Stimulated activated CD4-positive, alpha-beta T cell treated with anti-CD3 and anti-CD28 coated beads, Interleukin-4, amount 100 ng/mL, for 24 hours (primary cell): ENCODE data around the gene SEC24C.
"Not testable (repeated sequence)": the region's sequence is repeated elsewhere in the genome, so short reads cannot be mapped to it uniquely, and the experiment has no call there.

Experiments used
- DNase-seq: peaks from one replicate; pipeline ENCODE4 v3.0.0-alpha.2; 2020

The SEC24C gene

GRCh38 chr10:73773152-73773879 is 29.1 kb downstream of the SEC24C start:
- peak; percentile 29 for DNase-seq

GRCh38 chr10:73774637-73775036 is 30.5 kb downstream of the SEC24C start:
- DNase-seq: no peak

GRCh38 chr10:73779018-73779417 is 34.8 kb downstream of the SEC24C start:
- no peak for DNase-seq

- no peak for DNase-seq
Measured at GRCh38 chr10:73779539-73780197, 35.5 kb downstream of the SEC24C start.

- no peak for DNase-seq
Measured at GRCh38 chr10:73780301-73780700, 36.1 kb downstream of the SEC24C start.

GRCh38 chr10:73780966-73781365 is 36.8 kb downstream of the SEC24C start:
- DNase-seq: no peak

GRCh38 chr10:73781548-73781878 is 37.3 kb downstream of the SEC24C start:
- DNase-seq: no peak

- DNase-seq: peak; percentile 95
Measured at GRCh38 chr10:73781879-73782748, 37.9 kb downstream of the SEC24C start, which contains the start of gene CHCHD1. TSS of gene CHCHD1 (plus strand) at chr10:73782048. CDS start at chr10:73782076, 28 bp downstream.

GRCh38 chr10:73782749-73783085 is 38.5 kb downstream of the SEC24C start:
- DNase-seq: no peak

- DNase-seq: peak; percentile 86
Measured at GRCh38 chr10:73785211-73785720, 41.1 kb downstream of the SEC24C start, which contains the start of gene ZSWIM8. TSS of gene ZSWIM8 (plus strand) at chr10:73785606. CDS start at chr10:73785879, 273 bp downstream.

- peak; percentile 45 for DNase-seq
Measured at GRCh38 chr10:73785721-73786511, 41.7 kb downstream of the SEC24C start.

- no peak for DNase-seq
Measured at GRCh38 chr10:73786512-73786885, 42.3 kb downstream of the SEC24C start.

GRCh38 chr10:73787031-73787800 is 43.0 kb downstream of the SEC24C start:
- DNase-seq: not testable (repeated sequence)

GRCh38 chr10:73788864-73789658 is 44.9 kb downstream of the SEC24C start:
- DNase-seq: no peak

GRCh38 chr10:73789659-73790055 is 45.5 kb downstream of the SEC24C start:
- DNase-seq: no peak

- no peak for DNase-seq
Measured at GRCh38 chr10:73790886-73791625, 46.9 kb downstream of the SEC24C start.

GRCh38 chr10:73791871-73792400 is 47.8 kb downstream of the SEC24C start:
- no peak for DNase-seq

GRCh38 chr10:73793456-73793855 is 49.3 kb downstream of the SEC24C start:
- DNase-seq: no peak

GRCh38 chr10:73795491-73795890 is 51.3 kb downstream of the SEC24C start:
- not testable (repeated sequence) for DNase-seq

- not testable (repeated sequence) for DNase-seq
Measured at GRCh38 chr10:73796035-73796434, 51.9 kb downstream of the SEC24C start.
